ENCODE data around the gene CUBN.

CUBN gene

DNA sequence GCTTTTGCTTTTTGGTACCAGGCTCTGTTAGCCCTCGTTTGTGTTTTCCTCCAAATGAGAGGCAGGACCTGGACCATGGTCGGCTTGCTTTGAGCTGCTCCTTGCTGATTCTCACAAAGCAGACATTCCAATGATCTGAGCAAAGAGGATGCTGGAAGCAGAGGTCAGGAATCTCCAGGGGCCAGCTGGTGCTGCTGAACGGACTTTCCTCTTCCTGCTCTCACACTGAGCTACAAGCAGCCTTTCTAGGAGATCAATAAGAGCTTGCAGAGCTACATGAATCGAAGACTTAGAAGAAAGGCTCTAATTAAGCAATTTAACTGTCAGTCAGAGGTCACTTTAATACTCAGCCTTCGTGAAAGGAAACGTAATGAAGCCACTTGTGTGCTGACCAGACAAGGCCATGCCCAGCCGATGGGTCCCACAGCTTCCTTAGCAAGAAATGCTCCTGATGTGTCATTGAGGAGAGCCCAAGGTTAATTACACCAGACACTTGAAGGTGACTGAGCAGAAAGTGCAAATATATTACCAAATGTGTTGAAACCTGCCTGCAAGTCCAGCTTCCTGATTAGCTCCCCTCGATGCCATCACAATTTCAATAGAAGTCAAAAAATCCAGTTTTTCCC is 161.1 kb downstream of the CUBN start:
- no peak for DNase-seq (ENCODE audit: low read depth in 1 of 2, low spot score in 1 of 2)
- no peak for TF ChIP-seq POLR2AphosphoS5 (IDR thresholded peaks at IDR 0.05; ENCODE audit: low read depth)
- TF ChIP-seq REST (IDR thresholded peaks at IDR 0.05; ENCODE audit: insufficient replicate concordance, low read depth): no peak
- TF ChIP-seq GABPA (IDR thresholded peaks at IDR 0.05; ENCODE audit: low read depth): no peak
- TF ChIP-seq CTCF (IDR thresholded peaks at IDR 0.05; ENCODE audit: insufficient read depth, low read length): no peak
- no peak for TF ChIP-seq SPI1 (IDR thresholded peaks at IDR 0.05; ENCODE audit: borderline replicate concordance, low read depth)
- no peak overlapping the region for H3K4me3 ChIP-seq (replicated peaks; ENCODE audit: insufficient read depth, low read length)
- H3K27me3 ChIP-seq (ENCODE audit: insufficient read depth, poor library complexity, severe bottlenecking): no peaks in the 10 kb centered on the region
- H3K27ac ChIP-seq (replicated peaks): no peak overlapping the region

GRCh38 chr10:16967866-16968415 is 161.7 kb downstream of the CUBN start:
- no peak overlapping the region for H3K27ac ChIP-seq (replicated peaks)
- TF ChIP-seq GABPA (IDR thresholded peaks at IDR 0.05; ENCODE audit: low read depth) (no peak), POLR2AphosphoS5 (IDR thresholded peaks at IDR 0.05; ENCODE audit: low read depth) (no peak), REST (IDR thresholded peaks at IDR 0.05; ENCODE audit: insufficient replicate concordance, low read depth) (no peak), SPI1 (IDR thresholded peaks at IDR 0.05; ENCODE audit: borderline replicate concordance, low read depth) (no peak), CTCF (IDR thresholded peaks at IDR 0.05; ENCODE audit: insufficient read depth, low read length) (no peak)
- no peak for DNase-seq (ENCODE audit: low read depth in 1 of 2, low spot score in 1 of 2)
- no peaks in the 10 kb centered on the region for H3K27me3 ChIP-seq (ENCODE audit: insufficient read depth, poor library complexity, severe bottlenecking)
- no peak overlapping the region for H3K4me3 ChIP-seq (replicated peaks; ENCODE audit: insufficient read depth, low read length)

DNA sequence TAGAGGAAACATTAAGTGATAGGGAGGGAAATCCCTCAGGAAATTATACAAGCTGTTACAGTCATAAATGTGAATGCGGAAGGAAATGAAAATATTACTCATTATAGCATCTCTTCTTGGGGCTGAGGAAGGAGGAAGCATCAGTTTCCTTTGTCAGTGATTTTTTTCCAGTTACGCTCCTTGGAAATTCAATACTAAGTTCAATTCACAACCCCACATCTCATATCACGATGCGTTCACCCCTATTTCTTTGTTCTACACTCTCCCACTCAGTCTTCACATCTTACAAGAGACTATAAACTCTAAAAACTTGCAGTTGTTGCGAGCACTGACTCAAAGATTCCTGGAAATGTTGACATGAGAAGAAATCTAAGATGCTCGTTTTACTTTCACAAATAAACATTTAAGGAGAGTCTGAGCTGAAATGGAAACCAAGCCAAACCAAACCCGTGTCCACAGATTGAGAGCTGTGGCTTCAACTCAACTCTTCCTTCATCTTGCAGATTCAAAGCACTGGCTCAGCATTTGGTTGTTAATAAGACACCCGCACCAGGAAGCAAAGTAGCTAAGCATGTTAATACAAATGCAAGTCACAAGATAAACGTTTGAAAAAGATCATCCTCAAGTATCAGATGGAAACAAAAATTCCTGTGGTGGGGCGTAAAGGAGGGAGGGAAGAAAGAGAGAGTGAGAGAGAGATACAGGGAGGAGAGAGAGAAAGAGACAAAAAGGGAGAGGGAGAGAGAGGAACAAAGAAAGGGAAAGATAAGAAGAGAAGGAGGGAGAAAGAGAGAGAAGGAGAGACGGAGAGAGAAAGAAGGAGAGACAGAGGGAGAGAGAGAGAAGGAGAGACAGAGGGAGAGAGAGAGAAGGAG is 162.4 kb downstream of the CUBN start:
- DNase-seq (ENCODE audit: low read depth in 1 of 2, low spot score in 1 of 2): no peak
- H3K4me3 ChIP-seq (replicated peaks; ENCODE audit: insufficient read depth, low read length): no peak overlapping the region
- H3K27ac ChIP-seq (replicated peaks): no peak overlapping the region
- no peaks in the 10 kb centered on the region for H3K27me3 ChIP-seq (ENCODE audit: insufficient read depth, poor library complexity, severe bottlenecking)
- no peak for TF ChIP-seq SPI1 (IDR thresholded peaks at IDR 0.05; ENCODE audit: borderline replicate concordance, low read depth)
- TF ChIP-seq POLR2AphosphoS5 (IDR thresholded peaks at IDR 0.05; ENCODE audit: low read depth): no peak
- no peak for TF ChIP-seq CTCF (IDR thresholded peaks at IDR 0.05; ENCODE audit: insufficient read depth, low read length)
- TF ChIP-seq GABPA (IDR thresholded peaks at IDR 0.05; ENCODE audit: low read depth): no peak
- TF ChIP-seq REST (IDR thresholded peaks at IDR 0.05; ENCODE audit: insufficient replicate concordance, low read depth): no peak
